GM12878 (cell line): ENCODE measurements around the gene DDX39B. TPM values are rescaled to one million over a fixed set of nuclear protein-coding genes. Genes with fewer than 3 reads are reported as not detected.

ENCODE experiments used
- ATAC-seq: fragments of 200-7000 bp; cut with Tn5 transposase; 3 replicates; pipeline ENCODE4 v1.9.1; 2020; ENCODE audit warnings: mild to moderate bottlenecking, moderate library complexity
- BruUV-seq: library from RNA; stranded (reverse); fragments of 400-500 nt; replicated peaks from 2 replicates; lab custom pipeline; 2021; lab: Mats Ljungman, UMichigan
- CTCF ChIA-PET: fragments of 300-600 bp; sonication (Branson Sonifier 250); formaldehyde crosslinking; extraction: SDS; loops from one replicate; lab custom pipeline; 2021; ENCODE audit warnings: inconsistent platforms; lab: Yijun Ruan, JAX
- POLR2A ChIA-PET: fragments of 350-600 bp; formaldehyde crosslinking; extraction: SDS; loops from one replicate; lab custom pipeline; 2021; ENCODE audit warnings: inconsistent platforms; lab: Charles Lee
- RAD21 ChIA-PET: fragments of 300-600 bp; sonication (Branson Sonifier 250); formaldehyde crosslinking; loops from one replicate; lab custom pipeline; 2023; ENCODE audit warnings: antibody characterized with exemption; ENCODE audit not compliant: unreplicated experiment; lab: Charles Lee
- SMC1A ChIA-PET: fragments of 300-600 bp; sonication (Branson Sonifier 250); formaldehyde crosslinking; loops from one replicate; lab custom pipeline; 2023; ENCODE audit not compliant: unreplicated experiment, uncharacterized antibody; lab: Charles Lee
- DNase-seq: peaks from one replicate; pipeline ENCODE4 v3.0.0-alpha.2; 2011; ENCODE audit warnings: low read depth, low spot score
- FAIRE-seq: peaks from 3 replicates; lab custom pipeline; 2011; peaks lifted over from hg19 to GRCh38; lab: Jason Lieb, UNC
- H2AFZ ChIP-seq: 2 replicates; pipeline ENCODE4 v1.6.0; 2011; ENCODE audit warnings: low read depth, low read length, control low read depth; ENCODE audit not compliant: control insufficient read depth
- H3K27ac ChIP-seq: 2 replicates; pipeline ENCODE4 v1.5.1; 2011; ENCODE audit warnings: control low read depth; ENCODE audit not compliant: control insufficient read depth, insufficient read depth
- H3K27me3 ChIP-seq, 2 experiments: replicated peaks in 1 of 2; 2 replicates each; pipeline versions ENCODE4 v1.6.0 to v1.6.1; 2011; ENCODE audit warnings: low read length in 1 of 2; ENCODE audit not compliant: control insufficient read depth in 2 of 2, insufficient read depth in 2 of 2
- H3K36me3 ChIP-seq, 2 experiments: 2 replicates each; pipeline ENCODE4 v1.5.1; 2011; ENCODE audit warnings: low read length in 1 of 2; ENCODE audit not compliant: control insufficient read depth in 2 of 2, insufficient read depth in 2 of 2
- H3K4me1 ChIP-seq: 2 replicates; pipeline ENCODE4 v1.6.1; 2011; ENCODE audit warnings: mild to moderate bottlenecking, low read length, moderate library complexity, mixed read lengths; ENCODE audit not compliant: control insufficient read depth, insufficient read depth
- H3K4me2 ChIP-seq: 2 replicates; pipeline ENCODE4 v1.6.0; 2011; ENCODE audit warnings: control low read depth; ENCODE audit not compliant: control insufficient read depth, insufficient read depth
- H3K4me3 ChIP-seq: fragments of 200-600 bp; sonication (generic); 2 replicates; pipeline ENCODE4 v1.5.1; 2016
- H3K79me2 ChIP-seq: 2 replicates; pipeline ENCODE4 v1.6.0; 2011; ENCODE audit warnings: low read length; ENCODE audit not compliant: control insufficient read depth, insufficient read depth
- H3K9ac ChIP-seq: 2 replicates; pipeline ENCODE4 v1.8.0; 2011; ENCODE audit warnings: low read length, control low read depth, mixed read lengths; ENCODE audit not compliant: control insufficient read depth, insufficient read depth
- H3K9me3 ChIP-seq: replicated peaks from 3 replicates; pipeline ENCODE4 v1.5.1; 2011; ENCODE audit warnings: mild to moderate bottlenecking, low read length; ENCODE audit not compliant: control insufficient read depth, insufficient read depth
- H4K20me1 ChIP-seq: 2 replicates; pipeline ENCODE4 v1.6.0; 2011; ENCODE audit not compliant: control insufficient read depth, insufficient read depth
- ATF2 ChIP-seq: IDR thresholded peaks from 2 replicates; pipeline ENCODE4 v1.6.1; 2012; ENCODE audit warnings: low read length, inconsistent platforms
- BRCA1 ChIP-seq: IDR thresholded peaks from 2 replicates; pipeline ENCODE4 v1.6.1; 2011; ENCODE audit warnings: low read depth, low read length, improper control_type of control experiment
- CBX3 ChIP-seq: fragments of 200-600 bp; sonication (generic); IDR thresholded peaks from 2 replicates; pipeline ENCODE4 v1.6.1; 2016; ENCODE audit warnings: low read depth, borderline replicate concordance
- EED ChIP-seq: sonication (generic); IDR thresholded peaks from 2 replicates; pipeline ENCODE4 v1.6.1; 2016; ENCODE audit warnings: antibody characterized with exemption, low read depth
- HDAC6 ChIP-seq: fragments of 200-600 bp; sonication (generic); IDR thresholded peaks from one replicate; pipeline ENCODE4 v1.8.0; 2017; ENCODE audit warnings: antibody characterized with exemption; ENCODE audit not compliant: unreplicated experiment
- HDGF ChIP-seq: fragments of 450-650 bp; IDR thresholded peaks from 2 replicates; pipeline ENCODE4 v1.6.1; 2016; ENCODE audit warnings: antibody characterized with exemption
- PKNOX1 ChIP-seq: fragments of 450-650 bp; IDR thresholded peaks from 2 replicates; pipeline ENCODE4 v1.6.1; 2016; ENCODE audit warnings: mild to moderate bottlenecking
- PML ChIP-seq: IDR thresholded peaks from 2 replicates; pipeline ENCODE4 v1.6.1; 2012; ENCODE audit warnings: low read length, inconsistent platforms
- POLR2AphosphoS2 ChIP-seq: IDR thresholded peaks from 2 replicates; pipeline ENCODE4 v1.6.1; 2011; ENCODE audit warnings: low read depth, mild to moderate bottlenecking, low read length, improper control_type of control experiment, moderate library complexity
- USF1 ChIP-seq: IDR thresholded peaks from 2 replicates; pipeline ENCODE4 v1.6.1; 2011; ENCODE audit warnings: borderline replicate concordance, low read depth, mild to moderate bottlenecking, moderate library complexity, mixed read lengths, low read length; ENCODE audit not compliant: insufficient read depth; ENCODE audit errors: extremely low read length
- ZNF217 ChIP-seq: fragments of 450-650 bp; IDR thresholded peaks from 2 replicates; pipeline ENCODE4 v1.6.1; 2017; ENCODE audit warnings: antibody characterized with exemption, mild to moderate bottlenecking
- WGBS: methylation state at CpG from one replicate; pipeline ENCODE4 v1.1.6; 2016; ENCODE audit warnings: low lambda C conversion rate; ENCODE audit not compliant: insufficient replicate concordance, insufficient coverage; ENCODE audit errors: missing lambda C conversion rate; 5-methylcytosine and 5-hydroxymethylcytosine counted together
- in situ Hi-C: fragments of 300-500 bp; cut with MboI; formaldehyde crosslinking; loops from 9 replicates; pipeline ENCODE4 v1.14.3; 2018; ENCODE audit warnings: mixed read lengths
- intact Hi-C: fragments of 100-400 bp; cut with micrococcal nuclease; formaldehyde crosslinking; loops from one replicate; pipeline ENCODE4 v1.14.2; 2022; ENCODE audit not compliant: unreplicated experiment
- polyA plus RNA-seq, 11 experiments: library from polyadenylated mRNA; depleted of rRNA in 4 of 11; unstranded in 6 of 11; stranded (reverse) in 5 of 11; fragments of >200 nt; fragmentation: Nextera tagmentation in 4 of 11; fragmentation: Illumina TruSeq in 1 of 11; extraction: Ambion mirVana in 4 of 11; extraction: Trizol in 1 of 11; gene quantifications; 1 replicate in 1 of 11; 2 replicates in 10 of 11; pipeline versions ENCODE4 v1.2.1 to v1.2.3, GENCODE V29; 2011 to 2016; ENCODE audit warnings: inconsistent platforms in 2 of 11, missing spikeins in 2 of 11, low read depth in 1 of 11
- total RNA-seq, 4 experiments: library from RNA; depleted of rRNA in 3 of 4; stranded (reverse); fragments of >200 nt in 3 of 4; fragmentation: Illumina TruSeq in 1 of 4; extraction: Trizol in 1 of 4; gene quantifications; 2 replicates each; pipeline versions ENCODE4 v1.2.1 to v1.2.3, GENCODE V29; 2013 to 2021

Gene DDX39B
- total and polyA plus RNA-seq, 10 of the 15 experiments (the other 5 are each of a cell fraction or from before 2014, with no cell fraction given), result 271 to 661 (median 330) TPM

- ChIA-PET CTCF (interaction anchor here (0.9 to 34.8 kb wide), 5 partner anchors 9 to 289 kb away, joined by 3 to 2098 read pairs (median 16); partner anchors contain the start of genes LST1, LTB, MICB and NCR3), POLR2A (interaction anchor here (0.9 to 4.8 kb wide), 11 partner anchors 8 to 162 kb away, joined by 3 to 56 read pairs (median 6); partner anchors contain the start of genes ABHD16A, BAG6, C6orf47 and LTB), SMC1A (interaction anchor here (0.8 to 34.7 kb wide), 11 partner anchors 10 to 291 kb away, joined by 3 to 1989 read pairs (median 4); partner anchors contain the start of genes LST1, LTA, LTB and MCCD1), RAD21 (interaction anchor here (1.0 to 16.9 kb wide), 12 partner anchors 9 to 322 kb away, joined by 3 to 668 read pairs (median 5); partner anchors contain the start of genes ABHD16A, HSPA1B, LTB and MICB)
- Histone ChIP-seq H2AFZ (no peak overlapping the region), H4K20me1 (peaks cover 9% of the 10 kb centered on the region), H3K36me3 (peaks cover 21 to 33% of the 10 kb centered on the region in 2 experiments), H3K27ac (peak overlapping the region; percentile 97), H3K4me1 (no peaks in the 10 kb centered on the region), H3K4me3 (peak overlapping the region; percentile 94), H3K9ac (peak overlapping the region; percentile 99), H3K4me2 (peak overlapping the region; percentile 85), H3K9me3 (no peaks in the 10 kb centered on the region), H3K79me2 (peaks cover 74% of the 10 kb centered on the region), H3K27me3 (no peaks in the 10 kb centered on the region)
- in situ Hi-C loops (loop anchor here (5.0 to 10.0 kb wide), 2 partner anchors 48 to 294 kb away; no protein-coding TSS in a partner anchor), intact Hi-C loops (loop anchor here (1.0 to 10.0 kb wide), 2 partner anchors 47 to 364 kb away; partner anchors contain the start of gene ZBTB12)
- TF ChIP-seq CBX3, result no peak
- no peak for TF ChIP-seq HDGF
- TF ChIP-seq ZNF217, result no peak
- TF ChIP-seq POLR2AphosphoS2, result no peak
- no peak for DNase-seq
- ATAC-seq, result no peak
- WGBS, result 0% methylated on average over 4 of the region's 4 CpGs
- BruUV-seq, result no TSS peak
- no peak for FAIRE-seq
Measured at GRCh38 chr6:31540640-31541039, 1.2 kb downstream of the DDX39B start.

GRCh38 chr6:31538805-31539400, 2.9 kb downstream of the DDX39B start:
- in situ Hi-C loops, result no loop called here
- Histone ChIP-seq H2AFZ (no peak overlapping the region), H3K27ac (no peak overlapping the region), H3K9ac (peak overlapping the region; percentile 99), H3K4me1 (no peaks in the 10 kb centered on the region), H3K4me2 (peak overlapping the region; percentile 85), H4K20me1 (peaks cover 12% of the 10 kb centered on the region), H3K4me3 (peak overlapping the region; percentile 94; the same call in 1 of the 2 replicates), H3K27me3 (no peaks in the 10 kb centered on the region), H3K79me2 (peaks cover 87% of the 10 kb centered on the region), H3K9me3 (no peaks in the 10 kb centered on the region), H3K36me3 (peaks cover 32 to 49% of the 10 kb centered on the region in 2 experiments)
- intact Hi-C loops, result no loop called here
- ChIA-PET SMC1A (interaction anchor here (1.2 to 34.7 kb wide), 5 partner anchors 9 to 83 kb away, joined by 3 to 1989 read pairs (median 4); partner anchors contain the start of genes LST1, LTA, LTB and MICB), CTCF (interaction anchor here (6.6 to 34.8 kb wide), 2 partner anchors 44 to 49 kb away, joined by 100 to 2098 read pairs; partner anchors contain the start of genes LST1, LTB, MICB and NCR3), RAD21 (interaction anchor here (1.5 to 16.9 kb wide), 3 partner anchors 12 to 57 kb away, joined by 5 to 668 read pairs (median 72); partner anchors contain the start of genes MICB and NCR3), POLR2A (interaction anchor here (0.9 to 4.8 kb wide), 4 partner anchors 11 to 77 kb away, joined by 3 to 56 read pairs (median 4); partner anchors contain the start of gene MICB)
- no TSS peak for BruUV-seq
- 76% methylated on average over 6 of the region's 6 CpGs for WGBS
- DNase-seq (no peak), ATAC-seq (no peak), FAIRE-seq (no peak)
- TF ChIP-seq USF1 (no peak), HDAC6 (no peak), BRCA1 (no peak), PML (no peak), ZNF217 (no peak), EED (no peak), ATF2 (no peak), PKNOX1 (peak; percentile 25; the same call in 1 of the 2 replicates)
